A549 (cell line): ENCODE results near the gene BZW2. TPM values are rescaled to one million over a fixed set of nuclear protein-coding genes. Genes with fewer than 3 reads are reported as not detected.

Experiments
- ATAC-seq, 2 experiments: fragments of 200-7000 bp in 1 of 2; fragments of >200 bp in 1 of 2; cut with Nextera tagmentation in 1 of 2; cut with Tn5 transposase in 1 of 2; 3 replicates each; pipeline versions ENCODE4 v1.8.0 to v1.9.1; 2018 to 2020; ENCODE audit warnings: mild to moderate bottlenecking in 1 of 2, moderate library complexity in 1 of 2
- CTCF ChIA-PET: fragments of 300-600 bp; sonication (Branson Sonifier 250); formaldehyde crosslinking; extraction: SDS; loops from one replicate; lab custom pipeline; 2021; ENCODE audit warnings: antibody characterized with exemption, inconsistent platforms; lab: Yijun Ruan, JAX
- POLR2A ChIA-PET: fragments of 350-600 bp; formaldehyde crosslinking; extraction: SDS; loops from one replicate; lab custom pipeline; 2021; ENCODE audit warnings: antibody characterized with exemption, inconsistent platforms; lab: Yijun Ruan, JAX
- DNase-seq, 2 experiments: peaks; one replicate each; pipeline versions ENCODE4 v3.0.0 to v3.0.0-alpha.2; 2011 to 2016; ENCODE audit warnings: low read depth in 1 of 2, low spot score in 1 of 2
- FAIRE-seq: peaks from 2 replicates; lab custom pipeline; 2011; peaks lifted over from hg19 to GRCh38; lab: Jason Lieb, UNC
- H3K27ac ChIP-seq, 2 experiments: fragments of >200 bp; sonication (Bioruptor Twin); formaldehyde crosslinking; 3 replicates each; pipeline ENCODE4 v1.5.1; 2016 to 2017
- H3K4me1 ChIP-seq: fragments of >200 bp; sonication (Bioruptor Twin); formaldehyde crosslinking; 3 replicates; pipeline ENCODE4 v1.6.1; 2016
- H3K4me2 ChIP-seq: fragments of >200 bp; sonication (Bioruptor Twin); formaldehyde crosslinking; 3 replicates; pipeline ENCODE4 v1.6.1; 2016
- H3K4me3 ChIP-seq: fragments of >200 bp; sonication (Bioruptor Twin); formaldehyde crosslinking; 3 replicates; pipeline ENCODE4 v1.5.1; 2016
- H3K9me3 ChIP-seq: fragments of >200 bp; sonication (Bioruptor Twin); formaldehyde crosslinking; 3 replicates; pipeline ENCODE4 v1.6.1; 2016
- CBX2 ChIP-seq: fragments of 200-600 bp; sonication (generic); IDR thresholded peaks from 2 replicates; pipeline ENCODE4 v1.6.1; 2016; ENCODE audit warnings: low read depth, mild to moderate bottlenecking, borderline replicate concordance
- CBX8 ChIP-seq: fragments of 200-600 bp; sonication (generic); IDR thresholded peaks from 2 replicates; pipeline ENCODE4 v1.6.1; 2016
- EHF ChIP-seq: fragments of 250-450 bp; sonication (Bioruptor Pico); IDR thresholded peaks from 2 replicates; pipeline ENCODE4 v1.5.0; 2020; ENCODE audit warnings: mild to moderate bottlenecking
- ELK1 ChIP-seq: fragments of 150-350 bp; IDR thresholded peaks from 2 replicates; pipeline ENCODE4 v1.6.1; 2014; ENCODE audit warnings: low read depth, mild to moderate bottlenecking, low read length
- EP300 ChIP-seq, 2 experiments: fragments of >200 bp; sonication (Bioruptor Twin); formaldehyde crosslinking; IDR thresholded peaks; 2 replicates in 1 of 2; 3 replicates in 1 of 2; pipeline ENCODE4 v1.6.1; 2016 to 2017
- ESRRA ChIP-seq: fragments of 150-350 bp; IDR thresholded peaks from 2 replicates; pipeline ENCODE4 v1.6.1; 2014; ENCODE audit warnings: mild to moderate bottlenecking, low read length, borderline replicate concordance
- FOSL2 ChIP-seq, 2 experiments: fragments of 450-650 bp in 1 of 2; fragments of >200 bp in 1 of 2; sonication (Bioruptor Twin) in 1 of 2; formaldehyde crosslinking; IDR thresholded peaks; 2 replicates each; pipeline versions ENCODE4 v1.5.0 to v1.6.1; 2016 to 2020; ENCODE audit warnings: mild to moderate bottlenecking in 1 of 2, moderate library complexity in 1 of 2
- FOXS1 ChIP-seq: fragments of 250-450 bp; sonication (Bioruptor Pico); IDR thresholded peaks from 2 replicates; pipeline ENCODE4 v1.5.0; 2020; ENCODE audit warnings: mild to moderate bottlenecking, moderate library complexity
- HDAC2 ChIP-seq: fragments of 200-600 bp; sonication (generic); IDR thresholded peaks from 2 replicates; pipeline ENCODE4 v1.6.1; 2016
- HEYL ChIP-seq: fragments of 250-450 bp; sonication (Bioruptor Pico); IDR thresholded peaks from 2 replicates; pipeline ENCODE4 v1.8.0; 2021; ENCODE audit warnings: mild to moderate bottlenecking, moderate library complexity
- HMGXB4 ChIP-seq: fragments of 250-450 bp; sonication (Bioruptor Pico); IDR thresholded peaks from 2 replicates; pipeline ENCODE4 v1.5.0; 2021; ENCODE audit warnings: mild to moderate bottlenecking, moderate library complexity, borderline replicate concordance
- HOXA7 ChIP-seq: fragments of 250-450 bp; sonication (Bioruptor Pico); IDR thresholded peaks from 2 replicates; pipeline ENCODE4 v1.5.0; 2020; ENCODE audit warnings: mild to moderate bottlenecking, moderate library complexity
- HOXB13 ChIP-seq: fragments of 250-450 bp; sonication (Bioruptor Pico); IDR thresholded peaks from 2 replicates; pipeline ENCODE4 v1.5.0; 2020; ENCODE audit warnings: low read depth, mild to moderate bottlenecking, moderate library complexity
- KDM1A ChIP-seq: fragments of 200-600 bp; sonication (generic); IDR thresholded peaks from 2 replicates; pipeline ENCODE4 v1.6.1; 2016; ENCODE audit warnings: low read depth, mild to moderate bottlenecking
- MYC ChIP-seq: IDR thresholded peaks from 2 replicates; pipeline ENCODE4 v1.6.1; 2012; ENCODE audit warnings: mild to moderate bottlenecking, inconsistent platforms, low read length, improper control_type of control experiment, borderline replicate concordance
- NR3C1 ChIP-seq: fragments of >200 bp; sonication (Bioruptor Twin); formaldehyde crosslinking; IDR thresholded peaks from 3 replicates; pipeline ENCODE4 v1.6.1; 2017
- POLR2A ChIP-seq: IDR thresholded peaks from 2 replicates; pipeline ENCODE4 v1.6.1; 2012; ENCODE audit warnings: mild to moderate bottlenecking, low read length
- RAD21 ChIP-seq, 2 experiments: fragments of >200 bp in 1 of 2; sonication (Bioruptor Twin) in 1 of 2; formaldehyde crosslinking in 1 of 2; IDR thresholded peaks in 1 of 2; conservative IDR thresholded peaks in 1 of 2; 2 replicates in 1 of 2; 3 replicates in 1 of 2; pipeline ENCODE4 v1.6.1; 2012 to 2018; ENCODE audit warnings: inconsistent platforms in 1 of 2
- ZC3H11A ChIP-seq: fragments of 450-650 bp; IDR thresholded peaks from 2 replicates; pipeline ENCODE4 v1.6.1; 2014; ENCODE audit warnings: antibody characterized with exemption, mild to moderate bottlenecking
- WGBS: methylation state at CpG from one replicate; pipeline ENCODE4 v1.1.6; 2017; ENCODE audit errors: missing lambda C conversion rate; 5-methylcytosine and 5-hydroxymethylcytosine counted together
- polyA plus RNA-seq, 4 experiments: library from polyadenylated mRNA; depleted of rRNA in 3 of 4; stranded (reverse); fragments of >200 nt; fragmentation: RNase III in 1 of 4; extraction: RNeasy Plus Mini Kit Qiagen cat#74134 plus additional on column Dnase treatment in 1 of 4; gene quantifications; 2 replicates in 3 of 4; 3 replicates in 1 of 4; pipeline ENCODE4 v1.2.3, GENCODE V29; 2011 to 2017
- TF ChIP-seq, protein P1 (sequence below): fragments of 200-600 bp; sonication (generic); IDR thresholded peaks from 2 replicates; pipeline ENCODE4 v1.6.1; 2016; ENCODE audit warnings: antibody characterized with exemption, mild to moderate bottlenecking, moderate library complexity

Gene BZW2
- polyA plus RNA-seq, 2 of the 4 experiments (the other 2 are of a cell fraction) = 72.4 to 101 TPM

DNA sequence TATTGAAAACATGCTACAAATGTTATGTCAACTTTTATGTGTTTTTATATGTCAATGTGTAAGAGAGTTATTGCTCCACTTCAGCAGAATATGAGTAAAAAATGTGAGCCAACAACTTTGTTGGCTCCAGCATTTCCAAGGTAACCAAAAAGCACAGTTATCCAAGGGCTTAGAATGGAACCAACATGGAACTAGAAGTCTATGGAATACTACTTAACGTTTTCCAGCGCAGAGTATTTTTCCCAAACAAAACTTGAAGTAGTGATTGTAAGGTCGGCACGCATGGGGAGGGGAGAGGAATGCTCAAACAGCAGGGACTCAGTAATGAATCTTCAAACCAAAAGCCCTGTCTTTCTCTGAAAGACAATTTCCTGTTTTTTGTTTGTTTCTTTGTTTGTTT, 62.5 kb downstream of the BZW2 start:
- no peak for ATAC-seq
- TF ChIP-seq EHF (CRISPR knock-in tag) = no peak
- no peak for TF ChIP-seq HEYL (CRISPR knock-in tag)
- TF ChIP-seq NR3C1 = no peak
- TF ChIP-seq HMGXB4 (CRISPR knock-in tag) = no peak
- no peak for TF ChIP-seq FOXS1 (CRISPR knock-in tag)
- no peak for TF ChIP-seq HDAC2
- no peak for TF ChIP-seq KDM1A
- TF ChIP-seq ELK1 = no peak
- TF ChIP-seq HOXB13 (CRISPR knock-in tag) = no peak
- no peak for TF ChIP-seq CBX2
- TF ChIP-seq ESRRA = no peak
- no peak for TF ChIP-seq EP300 (IDR thresholded peaks at IDR 0.05)
- no peak for TF ChIP-seq POLR2A
- no peak for TF ChIP-seq CBX8
- TF ChIP-seq MYC = no peak
- TF ChIP-seq FOSL2 (IDR thresholded peaks at IDR 0.05) = no peak
- no peak for TF ChIP-seq FOSL2 (CRISPR knock-in tag; IDR thresholded peaks at IDR 0.05)
- no peak for TF ChIP-seq HOXA7 (CRISPR knock-in tag)
- TF ChIP-seq, protein P1, sequence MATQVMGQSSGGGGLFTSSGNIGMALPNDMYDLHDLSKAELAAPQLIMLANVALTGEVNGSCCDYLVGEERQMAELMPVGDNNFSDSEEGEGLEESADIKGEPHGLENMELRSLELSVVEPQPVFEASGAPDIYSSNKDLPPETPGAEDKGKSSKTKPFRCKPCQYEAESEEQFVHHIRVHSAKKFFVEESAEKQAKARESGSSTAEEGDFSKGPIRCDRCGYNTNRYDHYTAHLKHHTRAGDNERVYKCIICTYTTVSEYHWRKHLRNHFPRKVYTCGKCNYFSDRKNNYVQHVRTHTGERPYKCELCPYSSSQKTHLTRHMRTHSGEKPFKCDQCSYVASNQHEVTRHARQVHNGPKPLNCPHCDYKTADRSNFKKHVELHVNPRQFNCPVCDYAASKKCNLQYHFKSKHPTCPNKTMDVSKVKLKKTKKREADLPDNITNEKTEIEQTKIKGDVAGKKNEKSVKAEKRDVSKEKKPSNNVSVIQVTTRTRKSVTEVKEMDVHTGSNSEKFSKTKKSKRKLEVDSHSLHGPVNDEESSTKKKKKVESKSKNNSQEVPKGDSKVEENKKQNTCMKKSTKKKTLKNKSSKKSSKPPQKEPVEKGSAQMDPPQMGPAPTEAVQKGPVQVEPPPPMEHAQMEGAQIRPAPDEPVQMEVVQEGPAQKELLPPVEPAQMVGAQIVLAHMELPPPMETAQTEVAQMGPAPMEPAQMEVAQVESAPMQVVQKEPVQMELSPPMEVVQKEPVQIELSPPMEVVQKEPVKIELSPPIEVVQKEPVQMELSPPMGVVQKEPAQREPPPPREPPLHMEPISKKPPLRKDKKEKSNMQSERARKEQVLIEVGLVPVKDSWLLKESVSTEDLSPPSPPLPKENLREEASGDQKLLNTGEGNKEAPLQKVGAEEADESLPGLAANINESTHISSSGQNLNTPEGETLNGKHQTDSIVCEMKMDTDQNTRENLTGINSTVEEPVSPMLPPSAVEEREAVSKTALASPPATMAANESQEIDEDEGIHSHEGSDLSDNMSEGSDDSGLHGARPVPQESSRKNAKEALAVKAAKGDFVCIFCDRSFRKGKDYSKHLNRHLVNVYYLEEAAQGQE = no peak
- H3K9me3 ChIP-seq = no peaks in the 10 kb centered on the region
- ChIA-PET POLR2A (no interaction called here), CTCF (no interaction called here)
- no peak overlapping the region for H3K4me2 ChIP-seq
- H3K27ac ChIP-seq = no peak overlapping the region
- peaks cover 10% of the 10 kb centered on the region for H3K4me1 ChIP-seq
- no peak for FAIRE-seq
- no peak for DNase-seq
- WGBS = 89% methylated on average over 4 of the region's 4 CpGs
- H3K4me3 ChIP-seq = no peak overlapping the region

DNA sequence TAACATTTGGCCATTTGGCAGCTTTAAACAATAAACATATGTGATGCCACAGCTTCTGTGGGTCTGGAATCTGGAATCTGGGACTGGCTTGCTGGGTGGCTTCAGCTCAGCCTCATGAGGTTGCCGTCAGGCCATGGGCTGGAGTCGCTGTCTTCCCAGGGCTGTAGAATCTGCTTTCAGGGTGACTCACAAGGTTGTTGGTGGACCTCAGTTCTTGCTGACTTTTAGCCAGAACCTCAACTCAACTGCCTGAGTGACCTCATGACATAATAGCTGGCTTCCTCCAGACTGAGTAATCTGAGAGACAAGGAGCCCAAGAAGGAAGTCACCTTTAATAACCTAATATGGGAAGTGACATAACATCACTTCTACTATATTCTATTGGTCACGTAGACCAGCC, 63.0 kb downstream of the BZW2 start:
- FAIRE-seq = no peak
- peak; percentile 78 to 87 for ATAC-seq
- DNase-seq = peak in 1 of 2 experiments; percentile 76
- H3K4me3 ChIP-seq = no peak overlapping the region
- H3K27ac ChIP-seq = no peak overlapping the region
- ChIA-PET CTCF (no interaction called here), POLR2A (no interaction called here)
- 61% methylated on average over 3 of the region's 3 CpGs for WGBS
- H3K4me2 ChIP-seq = no peak overlapping the region
- TF ChIP-seq FOSL2 (IDR thresholded peaks at IDR 0.05) (no peak), FOSL2 (CRISPR knock-in tag; IDR thresholded peaks at IDR 0.05) (peak; percentile 33; the same call in 1 of the 2 replicates), RAD21 (conservative IDR thresholded peaks at IDR 0.05 in 1 of 2, IDR thresholded peaks at IDR 0.05 in 1 of 2) (no peak), ZC3H11A (no peak), EHF (CRISPR knock-in tag) (no peak)
- H3K4me1 ChIP-seq = peaks cover 10% of the 10 kb centered on the region
- H3K9me3 ChIP-seq = no peaks in the 10 kb centered on the region
